ENCODE measurements around the gene CSE1L.

- TF ChIP-seq CTCF (IDR thresholded peaks at IDR 0.05; ENCODE audit: poor library complexity, severe bottlenecking) (no peak), REST (IDR thresholded peaks at IDR 0.05; ENCODE audit: borderline replicate concordance) (no peak), MXI1 (conservative IDR thresholded peaks at IDR 0.05; ENCODE audit: poor library complexity, severe bottlenecking) (no peak), POLR2AphosphoS5 (IDR thresholded peaks at IDR 0.05) (no peak)
These were observed 77.9 kb downstream of the CSE1L start for GRCh38 chr20:49123982-49124381.
